GM21737 (cell line): Measurements from ENCODE around the gene PROB1.
"Not testable (repeated sequence)": the region's sequence is repeated elsewhere in the genome, so short reads cannot be mapped to it uniquely, and the experiment has no call there.

ENCODE experiments used
- ATAC-seq: cut with Tn5 transposase; IDR thresholded peaks from one replicate; pipeline ENCODE4 v1.9.1; 2021; ENCODE audit warnings: mild to moderate bottlenecking, moderate library complexity; ENCODE audit not compliant: unreplicated experiment

PROB1 gene

GRCh38 chr5:139392678-139393496 is 2.0 kb downstream of the PROB1 start:
- ATAC-seq, result peak; percentile 42

DNA sequence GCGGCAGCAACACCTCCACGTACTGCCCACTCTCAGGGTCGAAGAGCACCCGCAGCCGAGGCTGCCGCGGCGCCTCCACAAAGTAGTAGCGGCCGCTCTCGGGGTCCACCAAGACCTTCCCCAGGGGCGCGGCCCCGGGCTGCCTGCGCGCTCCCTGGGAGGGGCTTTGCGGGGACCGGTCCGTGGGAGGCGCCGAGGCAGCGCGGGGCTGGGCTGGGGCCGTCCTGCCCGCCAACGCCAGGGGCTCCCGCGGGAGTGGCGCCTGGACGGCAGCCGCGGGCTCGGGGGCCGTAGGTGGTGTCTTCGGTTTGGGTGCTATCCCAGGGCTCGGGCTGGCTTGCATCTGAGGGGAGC is 2.6 kb downstream of the PROB1 start:
- ATAC-seq, result no peak

GRCh38 chr5:139391570-139392323 is 3.2 kb downstream of the PROB1 start:
- ATAC-seq, result peak; percentile 0

DNA sequence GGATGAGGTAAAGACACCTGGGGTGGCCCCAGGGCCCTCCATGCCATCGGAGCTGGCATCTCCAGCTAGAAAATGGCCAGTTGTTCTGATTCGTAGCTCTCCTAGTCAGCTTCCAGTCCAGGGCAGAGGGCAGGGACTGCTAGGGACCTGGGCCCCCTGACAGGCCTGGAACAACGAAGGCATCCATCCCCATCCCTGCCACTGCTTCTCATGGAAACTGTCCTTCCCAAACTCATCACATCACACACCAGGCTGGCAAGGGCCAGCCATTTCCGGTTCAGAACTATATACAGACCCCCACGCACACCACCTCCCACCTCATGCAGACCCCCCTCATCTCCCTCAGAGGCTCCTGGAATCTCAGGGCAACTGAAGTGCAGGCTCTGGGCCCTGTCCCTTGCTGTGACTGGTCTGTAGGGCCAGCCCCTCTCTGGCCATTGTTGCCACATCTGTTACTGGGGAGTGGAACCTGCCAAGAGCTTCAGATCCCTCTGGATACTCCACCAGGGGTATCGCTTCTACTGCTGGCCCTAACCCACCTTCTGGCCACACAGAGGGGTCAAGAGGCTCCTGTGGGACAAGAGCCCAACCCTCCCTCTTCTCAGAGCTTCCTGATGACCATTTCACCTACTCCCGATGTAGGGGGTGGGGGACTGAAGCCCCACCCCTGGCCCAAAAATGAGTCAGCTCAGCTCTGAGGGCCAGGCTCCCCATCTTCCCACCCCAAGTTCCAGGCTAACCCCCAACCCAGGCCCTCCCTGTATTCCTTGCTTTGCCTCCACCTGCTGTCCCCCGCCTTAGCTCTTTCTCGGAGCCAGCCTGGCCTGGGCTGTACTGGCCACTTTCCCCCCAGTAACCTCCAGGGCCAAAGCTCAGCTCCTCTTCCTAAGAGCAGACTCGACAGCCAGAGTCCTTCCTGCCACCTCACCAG is 4.0 kb downstream of the PROB1 start:
- no peak for ATAC-seq

GRCh38 chr5:139389701-139390638 is 4.9 kb downstream of the PROB1 start, which contains the start of gene MZB1:
Gene MZB1, minus strand, starts transcription at chr5:139389913. Its CDS starts 57 bp downstream, at chr5:139389856.
- peak; percentile 30 for ATAC-seq

DNA sequence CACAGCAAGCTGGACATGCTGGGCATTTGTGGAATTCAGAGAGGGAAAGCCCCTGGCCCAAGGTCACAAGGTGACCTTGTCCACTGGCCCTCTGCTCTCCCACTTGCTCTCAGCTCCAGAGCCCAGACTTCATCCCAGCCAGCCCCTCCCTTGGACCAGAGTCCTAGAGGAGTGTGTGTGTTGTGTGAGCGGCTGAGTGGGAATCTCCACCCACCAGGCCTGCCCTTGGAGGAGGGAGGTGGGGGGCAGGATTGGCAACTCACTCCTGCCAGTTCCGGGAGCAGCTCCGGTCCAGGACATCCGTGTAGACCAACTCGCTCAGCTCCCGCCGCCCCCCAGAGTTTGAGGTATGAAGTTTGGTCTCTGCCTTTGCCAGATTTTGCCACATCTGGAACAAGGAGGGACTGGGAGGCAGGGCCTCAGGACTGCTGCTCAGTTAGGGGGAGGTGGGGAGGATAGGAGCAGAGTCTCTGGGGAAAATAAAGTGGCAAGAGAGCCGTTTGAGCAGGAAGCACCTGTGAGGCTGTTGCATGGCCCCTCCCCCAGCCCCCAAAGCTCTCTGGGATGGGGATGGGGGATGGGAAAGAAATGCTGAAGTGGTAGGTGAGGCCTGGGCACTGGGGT is 6.6 kb downstream of the PROB1 start:
- no peak for ATAC-seq

DNA sequence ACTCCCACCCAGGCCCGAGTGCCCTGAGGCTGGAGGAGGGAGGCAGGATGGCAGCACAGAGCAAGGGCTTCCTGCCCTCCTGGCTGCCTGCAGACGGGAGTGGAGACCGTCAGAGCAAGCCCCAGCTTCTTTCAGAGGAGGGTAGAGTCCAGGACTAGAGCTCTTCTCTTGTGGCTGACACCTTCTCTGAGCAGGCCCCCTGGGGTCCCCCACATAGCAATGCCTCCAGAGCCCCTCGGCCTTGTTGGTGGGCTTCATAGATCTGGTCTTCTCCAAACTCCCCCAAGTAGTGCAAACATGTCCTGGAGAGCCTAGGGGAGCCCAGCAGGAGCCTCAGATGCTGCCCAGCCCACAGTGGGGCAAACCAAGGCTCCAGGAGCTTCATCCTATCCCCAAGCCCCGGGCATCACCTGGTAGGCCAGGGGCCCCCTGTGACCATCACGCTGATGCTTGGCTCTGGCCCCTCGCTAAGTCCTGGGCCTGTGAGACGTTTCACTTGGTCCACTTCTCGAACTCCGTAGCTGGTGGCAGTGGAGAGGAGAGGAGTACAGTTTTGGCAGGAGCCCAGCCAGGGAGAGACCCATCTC is 7.2 kb downstream of the PROB1 start:
- no peak for ATAC-seq

DNA sequence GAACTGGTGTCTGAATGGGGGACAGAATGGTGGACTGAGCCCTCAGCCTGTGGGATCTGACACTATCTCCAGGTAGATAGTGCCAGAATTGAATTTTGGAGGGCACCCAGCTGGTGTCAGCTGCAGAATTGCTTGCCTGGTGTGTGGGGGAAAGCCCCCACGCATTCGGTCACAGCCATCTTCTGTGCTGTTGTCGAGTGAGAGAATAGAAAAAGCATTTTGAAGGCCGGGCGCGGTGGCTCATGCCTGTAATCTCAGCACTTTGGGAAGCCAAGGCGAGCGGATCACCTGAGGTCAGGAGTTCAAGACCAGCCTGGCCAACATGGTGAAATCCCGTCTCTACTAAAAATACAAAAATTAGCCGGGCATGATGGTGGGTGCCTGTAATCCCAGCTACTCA is 7.9 kb downstream of the PROB1 start:
- ATAC-seq, result not testable (repeated sequence)

- ATAC-seq, result no peak
These were observed 8.9 kb downstream of the PROB1 start for GRCh38 chr5:139386050-139386438.

GRCh38 chr5:139385061-139386049 is 9.5 kb downstream of the PROB1 start:
- no peak for ATAC-seq

DNA sequence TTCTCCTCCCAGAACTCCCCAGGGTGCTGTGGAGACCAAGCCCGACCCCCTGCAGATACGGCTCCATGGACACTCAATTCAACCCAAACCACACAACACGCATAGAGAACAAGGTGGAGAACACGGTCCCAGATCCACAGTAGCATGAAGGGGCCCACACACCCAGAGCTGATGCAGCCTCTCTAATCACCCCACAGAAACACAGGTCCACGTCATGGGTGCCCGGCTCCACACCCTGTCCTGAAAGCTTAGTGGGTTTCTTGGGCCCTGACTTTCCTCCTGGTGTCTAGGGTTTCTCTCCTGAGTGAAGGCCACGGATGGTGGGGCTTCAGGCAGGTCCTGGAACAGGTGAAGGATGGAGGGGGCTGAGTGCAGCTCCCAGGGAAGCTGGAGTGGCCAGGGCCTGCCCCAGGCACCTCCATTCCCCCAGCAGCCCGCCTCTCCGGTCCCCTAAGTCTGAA is 10.3 kb downstream of the PROB1 start:
- no peak for ATAC-seq

GRCh38 chr5:139383993-139384590 is 10.8 kb downstream of the PROB1 start:
- no peak for ATAC-seq

- ATAC-seq, result no peak
These were observed 11.5 kb downstream of the PROB1 start, which contains the start of gene SLC23A1 for GRCh38 chr5:139383275-139383992. Gene SLC23A1, minus strand, starts transcription at chr5:139383297. Its CDS starts 44 bp downstream, at chr5:139383253.

GRCh38 chr5:139382807-139383206 is 12.1 kb downstream of the PROB1 start:
- no peak for ATAC-seq

- ATAC-seq, result no peak
These were observed 12.8 kb downstream of the PROB1 start for GRCh38 chr5:139381837-139382761.
